OCI-LY1 (cell line): ENCODE measurements around the gene RASAL2.

Source experiments
- EZH2 ChIP-seq: fragments of 200-600 bp; sonication (generic), shearing (Covaris generic); IDR thresholded peaks from 2 replicates; pipeline ENCODE4 v1.8.0; 2017; ENCODE audit warnings: borderline replicate concordance, mixed run types, mild to moderate bottlenecking, antibody characterized with exemption, low read length, moderate library complexity, mixed read lengths
- TF ChIP-seq, protein P1 (sequence below): fragments of 200-600 bp; sonication (generic), shearing (Covaris generic); IDR thresholded peaks from 2 replicates; pipeline ENCODE4 v1.5.1; 2017; ENCODE audit warnings: mild to moderate bottlenecking, antibody characterized with exemption, low read length, moderate library complexity, mixed read lengths

DNA sequence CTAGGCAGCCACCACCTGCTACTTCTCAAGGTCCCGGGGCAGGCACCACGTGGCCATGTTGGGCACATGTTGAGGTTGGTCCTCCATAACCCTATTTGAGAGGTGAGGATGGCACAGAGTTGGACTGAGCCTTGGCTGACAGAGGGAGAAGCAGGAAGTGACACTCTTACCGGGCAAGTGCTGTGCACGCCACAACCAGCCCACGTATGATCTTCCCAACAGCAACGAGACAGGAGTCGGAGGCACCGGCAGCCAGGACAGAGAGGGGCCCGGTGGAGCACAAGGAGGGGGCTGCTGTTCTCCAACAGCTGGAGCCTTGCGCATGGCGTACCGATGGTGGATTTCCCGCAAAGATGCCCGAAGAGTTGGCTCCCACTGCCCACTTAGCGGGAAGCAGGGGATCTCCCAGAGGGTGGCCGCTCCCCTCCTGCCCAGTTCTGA lies 399.4 kb downstream of the RASAL2 start:
- TF ChIP-seq, protein P1, sequence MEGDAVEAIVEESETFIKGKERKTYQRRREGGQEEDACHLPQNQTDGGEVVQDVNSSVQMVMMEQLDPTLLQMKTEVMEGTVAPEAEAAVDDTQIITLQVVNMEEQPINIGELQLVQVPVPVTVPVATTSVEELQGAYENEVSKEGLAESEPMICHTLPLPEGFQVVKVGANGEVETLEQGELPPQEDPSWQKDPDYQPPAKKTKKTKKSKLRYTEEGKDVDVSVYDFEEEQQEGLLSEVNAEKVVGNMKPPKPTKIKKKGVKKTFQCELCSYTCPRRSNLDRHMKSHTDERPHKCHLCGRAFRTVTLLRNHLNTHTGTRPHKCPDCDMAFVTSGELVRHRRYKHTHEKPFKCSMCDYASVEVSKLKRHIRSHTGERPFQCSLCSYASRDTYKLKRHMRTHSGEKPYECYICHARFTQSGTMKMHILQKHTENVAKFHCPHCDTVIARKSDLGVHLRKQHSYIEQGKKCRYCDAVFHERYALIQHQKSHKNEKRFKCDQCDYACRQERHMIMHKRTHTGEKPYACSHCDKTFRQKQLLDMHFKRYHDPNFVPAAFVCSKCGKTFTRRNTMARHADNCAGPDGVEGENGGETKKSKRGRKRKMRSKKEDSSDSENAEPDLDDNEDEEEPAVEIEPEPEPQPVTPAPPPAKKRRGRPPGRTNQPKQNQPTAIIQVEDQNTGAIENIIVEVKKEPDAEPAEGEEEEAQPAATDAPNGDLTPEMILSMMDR: no peak
- TF ChIP-seq EZH2: no peak
